Activated CD8-positive, alpha-beta memory T cell treated with anti-CD3 and anti-CD28 coated beads for 24 hours (primary cell): ENCODE results near the gene BRME1.
"Not testable (repeated sequence)": the region's sequence is repeated elsewhere in the genome, so short reads cannot be mapped to it uniquely, and the experiment has no call there.

Experiments used
- DNase-seq: peaks from one replicate; pipeline ENCODE4 v3.0.0-alpha.2; 2020

The BRME1 gene

GRCh38 chr19:13926010-13926409 lies 20.1 kb upstream of the BRME1 start:
- DNase-seq, result no peak

GRCh38 chr19:13923194-13923987 lies 17.5 kb upstream of the BRME1 start:
- DNase-seq, result no peak

- not testable (repeated sequence) for DNase-seq
These were observed 16.2 kb upstream of the BRME1 start for GRCh38 chr19:13922118-13922517.

GRCh38 chr19:13920940-13921747 lies 15.2 kb upstream of the BRME1 start:
- DNase-seq, result no peak

GRCh38 chr19:13920524-13920923 lies 14.6 kb upstream of the BRME1 start:
- DNase-seq, result no peak

GRCh38 chr19:13918726-13919411 lies 13.0 kb upstream of the BRME1 start:
- DNase-seq, result no peak

GRCh38 chr19:13917888-13918406 lies 12.0 kb upstream of the BRME1 start:
- no peak for DNase-seq

GRCh38 chr19:13914777-13915176 lies 8.9 kb upstream of the BRME1 start:
- DNase-seq, result no peak

- DNase-seq, result no peak
These were observed 7.4 kb upstream of the BRME1 start for GRCh38 chr19:13913352-13913751.

GRCh38 chr19:13909430-13909829 lies 3.5 kb upstream of the BRME1 start:
- no peak for DNase-seq

GRCh38 chr19:13908674-13909073 lies 2.8 kb upstream of the BRME1 start:
- no peak for DNase-seq

GRCh38 chr19:13906910-13907309 lies 993 bp upstream of the BRME1 start:
- no peak for DNase-seq

GRCh38 chr19:13906521-13906904 lies 596 bp upstream of the BRME1 start:
- DNase-seq, result no peak

- peak; percentile 63 for DNase-seq
These were observed 2.8 kb downstream of the BRME1 start for GRCh38 chr19:13902993-13903555.

- no peak for DNase-seq
These were observed 5.9 kb downstream of the BRME1 start for GRCh38 chr19:13899912-13900584.

- DNase-seq, result no peak
These were observed 6.5 kb downstream of the BRME1 start for GRCh38 chr19:13899393-13899792.

- no peak for DNase-seq
These were observed 9.7 kb downstream of the BRME1 start for GRCh38 chr19:13896227-13896626.

GRCh38 chr19:13894552-13894951 lies 11.4 kb downstream of the BRME1 start:
- no peak for DNase-seq

GRCh38 chr19:13892870-13893269 lies 13.0 kb downstream of the BRME1 start:
- DNase-seq, result no peak

- no peak for DNase-seq
These were observed 15.8 kb downstream of the BRME1 start for GRCh38 chr19:13890136-13890535.

- DNase-seq, result no peak
These were observed 17.6 kb downstream of the BRME1 start for GRCh38 chr19:13888281-13888680.

GRCh38 chr19:13887517-13887916 lies 18.4 kb downstream of the BRME1 start:
- no peak for DNase-seq
